Measurements from ENCODE around the gene ANKRD9. TPM values are rescaled to one million over a fixed set of nuclear protein-coding genes. Genes with fewer than 3 reads are reported as not detected.

The ANKRD9 gene
- total and polyA plus RNA-seq, 12 donors, result 94.4 to 264 (median 120) TPM

GRCh38 chr14:102491786-102492530 is 17.6 kb downstream of the ANKRD9 start:
- WGBS, 2 donors, result 91 to 93% methylated on average over 7 of the region's 7 CpGs
- ATAC-seq (no peak), DNase-seq (no peak)
- no peak overlapping the region for H3K27ac ChIP-seq
- H3K4me3 ChIP-seq, result no peak overlapping the region
- H3K36me3 ChIP-seq, result peaks cover 0 to 12% (median 0%) of the 10 kb centered on the region in 9 donors
- no peaks in the 10 kb centered on the region for H3K27me3 ChIP-seq
- TF ChIP-seq CTCF (IDR thresholded peaks at IDR 0.05), result no peak
- no peaks in the 10 kb centered on the region for H3K9me3 ChIP-seq
- H3K4me1 ChIP-seq, result peaks cover 0 to 6% (median 0%) of the 10 kb centered on the region in 9 donors
- intact Hi-C loops (cut with DNase I), result no loop called here

- no peak overlapping the region for H3K27ac ChIP-seq
- no peaks in the 10 kb centered on the region for H3K9me3 ChIP-seq
- 87 to 88% methylated on average over 3 of the region's 3 CpGs for WGBS, 2 donors
- DNase-seq, result no peak
- H3K4me3 ChIP-seq, result no peak overlapping the region
- no peak for TF ChIP-seq CTCF (IDR thresholded peaks at IDR 0.05)
- no peak for ATAC-seq
- intact Hi-C loops (cut with DNase I), result no loop called here
- H3K4me1 ChIP-seq, result peaks cover 0 to 9% (median 0%) of the 10 kb centered on the region in 9 donors
- peaks cover 0 to 11% (median 0%) of the 10 kb centered on the region in 9 donors for H3K36me3 ChIP-seq
- H3K27me3 ChIP-seq, result no peaks in the 10 kb centered on the region
Measured at GRCh38 chr14:102491366-102491765, 18.2 kb downstream of the ANKRD9 start.

- Histone ChIP-seq H3K4me1 (peaks cover 0 to 11% (median 0%) of the 10 kb centered on the region in 9 donors), H3K27ac (no peak overlapping the region), H3K4me3 (no peak overlapping the region), H3K36me3 (peaks cover 0 to 15% (median 0%) of the 10 kb centered on the region in 9 donors), H3K27me3 (no peaks in the 10 kb centered on the region), H3K9me3 (no peaks in the 10 kb centered on the region)
- DNase-seq (no peak), ATAC-seq (no peak)
- WGBS, 2 donors, result 88 to 92% methylated on average over 18 of the region's 18 CpGs
- intact Hi-C loops (cut with DNase I), result no loop called here
- TF ChIP-seq CTCF (IDR thresholded peaks at IDR 0.05), result no peak
Measured at GRCh38 chr14:102490456-102490855, 19.1 kb downstream of the ANKRD9 start.

GRCh38 chr14:102487204-102487577 is 22.4 kb downstream of the ANKRD9 start:
- 60 to 64% methylated on average over 7 of the region's 7 CpGs for WGBS, 2 donors
- Histone ChIP-seq H3K36me3 (peaks cover 0 to 9% (median 0%) of the 10 kb centered on the region in 9 donors), H3K4me1 (peaks cover 0 to 11% (median 0%) of the 10 kb centered on the region in 9 donors), H3K27ac (peak overlapping the region in 4 of 10 donors; percentile 15 to 47 (median 30)), H3K9me3 (peaks cover 0 to 8% (median 0%) of the 10 kb centered on the region in 11 donors), H3K27me3 (no peaks in the 10 kb centered on the region), H3K4me3 (no peak overlapping the region)
- TF ChIP-seq CTCF (IDR thresholded peaks at IDR 0.05), result no peak
- peak in 5 of 8 donors; percentile 20 to 53 (median 28) for ATAC-seq
- no peak for DNase-seq
- intact Hi-C loops (cut with DNase I), result no loop called here

Measured in heart right ventricle (tissue), 16 donors.